Fibroblast of skin of left quadriceps (primary cell): ENCODE measurements around the gene IFNA21.
"Not testable (repeated sequence)": the region's sequence is repeated elsewhere in the genome, so short reads cannot be mapped to it uniquely, and the experiment has no call there.

ENCODE experiments used
- DNase-seq, 2 experiments: peaks; one replicate each; pipeline ENCODE4 v3.0.0-alpha.2; 2013; ENCODE audit warnings: low read depth in 2 of 2

Gene IFNA21

GRCh38 chr9:21141427-21141882, 25.0 kb downstream of the IFNA21 start, which contains the start of gene IFNW1:
Gene IFNW1 (minus strand): TSS chr9:21141832. CDS start chr9:21141570, 262 bp downstream.
- no peak for DNase-seq

GRCh38 chr9:21137020-21137419, 29.4 kb downstream of the IFNA21 start:
- no peak for DNase-seq

GRCh38 chr9:21135736-21136135, 30.7 kb downstream of the IFNA21 start:
- no peak for DNase-seq

- not testable (repeated sequence) for DNase-seq
Observed at GRCh38 chr9:21128186-21128585, 38.3 kb downstream of the IFNA21 start.

- no peak for DNase-seq
Observed at GRCh38 chr9:21121595-21122251, 44.7 kb downstream of the IFNA21 start.

- DNase-seq = no peak
Observed at GRCh38 chr9:21121079-21121478, 45.4 kb downstream of the IFNA21 start.

GRCh38 chr9:21119093-21119770, 47.2 kb downstream of the IFNA21 start:
- DNase-seq = no peak
